Adrenal gland (tissue), 5 donors: ENCODE data around the gene HSF4.

Source experiments
- CTCF ChIP-seq, 6 experiments: fragments of 450-650 bp in 4 of 6; fragments of 200-600 bp in 2 of 6; sonication (generic) in 1 of 6; IDR thresholded peaks; 1 replicate in 5 of 6; 2 replicates in 1 of 6; pipeline versions ENCODE4 v1.5.1 to v1.8.0; 2016 to 2021; ENCODE audit warnings: antibody characterized with exemption in 6 of 6, mild to moderate bottlenecking in 2 of 6, moderate library complexity in 1 of 6
- POLR2A ChIP-seq, 2 donors: fragments of 450-650 bp; IDR thresholded peaks; one replicate each; pipeline ENCODE4 v1.6.1; 2017; ENCODE audit warnings: antibody characterized with exemption in 2 of 2, mild to moderate bottlenecking in 2 of 2, moderate library complexity in 1 of 2
- donor health status: DM: no; HTN: no; CAD: no.

- TF ChIP-seq CTCF (IDR thresholded peaks at IDR 0.05) (peak in 2 of 6 experiments; percentile 38 to 40), POLR2A (IDR thresholded peaks at IDR 0.05) (peak; percentile 81 to 98)
These were observed 9.5 kb downstream of the HSF4 start for GRCh38 chr16:67173808-67174705.
